H9 (cell line): ENCODE data around the gene CHD1. TPM values are rescaled to one million over a fixed set of nuclear protein-coding genes. Genes with fewer than 3 reads are reported as not detected.

ENCODE experiments used
- DNase-seq: peaks from one replicate; pipeline ENCODE4 v3.0.0-alpha.2; 2017
- H2AFZ ChIP-seq: one replicate; pipeline ENCODE4 v1.6.1; 2013; ENCODE audit warnings: mild to moderate bottlenecking, low read length, control low read depth, moderate library complexity
- H2AK5ac ChIP-seq: 2 replicates; pipeline ENCODE4 v1.6.1; 2013; ENCODE audit warnings: low read length, control low read depth, mixed read lengths; ENCODE audit not compliant: insufficient read length
- H2BK120ac ChIP-seq: one replicate; pipeline ENCODE4 v1.6.1; 2013; ENCODE audit warnings: low read depth, mild to moderate bottlenecking, low read length, control low read depth, inconsistent platforms; ENCODE audit not compliant: poor library complexity, severe bottlenecking
- H2BK12ac ChIP-seq: 2 replicates; pipeline ENCODE4 v1.6.1; 2013; ENCODE audit warnings: low read length, control low read depth, mixed read lengths, low read depth; ENCODE audit not compliant: insufficient read length
- H2BK15ac ChIP-seq: 2 replicates; pipeline ENCODE4 v1.6.1; 2013; ENCODE audit warnings: low read depth, low read length, control low read depth
- H2BK20ac ChIP-seq: one replicate; pipeline ENCODE4 v1.6.1; 2013; ENCODE audit warnings: low read depth, mild to moderate bottlenecking, low read length, control low read depth, inconsistent platforms; ENCODE audit not compliant: poor library complexity, severe bottlenecking
- H2BK5ac ChIP-seq: 2 replicates; pipeline ENCODE4 v1.6.1; 2013; ENCODE audit warnings: low read length, control low read depth, mixed read lengths; ENCODE audit not compliant: insufficient read length
- H3K14ac ChIP-seq: 2 replicates; pipeline ENCODE4 v1.6.1; 2013; ENCODE audit warnings: low read length, control low read depth; ENCODE audit not compliant: insufficient read depth
- H3K18ac ChIP-seq: 2 replicates; pipeline ENCODE4 v1.6.1; 2013; ENCODE audit warnings: low read depth, mild to moderate bottlenecking, mixed read lengths, low read length, control low read depth; ENCODE audit not compliant: insufficient read length
- H3K23ac ChIP-seq: 2 replicates; pipeline ENCODE4 v1.6.1; 2013; ENCODE audit warnings: low read length, control low read depth, mixed read lengths, low read depth; ENCODE audit not compliant: insufficient read length
- H3K23me2 ChIP-seq: 2 replicates; pipeline ENCODE4 v1.6.1; 2013; ENCODE audit warnings: low read depth, mild to moderate bottlenecking, mixed read lengths, low read length, control low read depth; ENCODE audit not compliant: insufficient read length, poor library complexity, severe bottlenecking
- H3K27ac ChIP-seq: 2 replicates; pipeline ENCODE4 v1.5.1; 2013; ENCODE audit warnings: low read length, control low read depth, mixed read lengths, low read depth; ENCODE audit not compliant: insufficient read length
- H3K27me3 ChIP-seq: 2 replicates; pipeline ENCODE4 v1.6.1; 2013; ENCODE audit warnings: low read length, control low read depth, inconsistent platforms; ENCODE audit not compliant: insufficient read depth
- H3K4ac ChIP-seq: 2 replicates; pipeline ENCODE4 v1.6.1; 2013; ENCODE audit warnings: low read depth, mild to moderate bottlenecking, control low read depth, inconsistent platforms, low read length, moderate library complexity
- H3K4me1 ChIP-seq: 2 replicates; pipeline ENCODE4 v1.6.1; 2013; ENCODE audit warnings: low read length, control low read depth, inconsistent platforms; ENCODE audit not compliant: insufficient read depth
- H3K4me2 ChIP-seq: 2 replicates; pipeline ENCODE4 v1.6.1; 2013; ENCODE audit warnings: low read length, control low read depth, mixed read lengths; ENCODE audit not compliant: insufficient read length, insufficient read depth
- H3K56ac ChIP-seq: 2 replicates; pipeline ENCODE4 v1.6.1; 2013; ENCODE audit warnings: low read depth, mild to moderate bottlenecking, mixed read lengths, low read length, control low read depth; ENCODE audit not compliant: insufficient read length
- H3K79me1 ChIP-seq: 2 replicates; pipeline ENCODE4 v1.6.1; 2013; ENCODE audit warnings: low read depth, mild to moderate bottlenecking, moderate library complexity, low read length, control low read depth, inconsistent platforms; ENCODE audit not compliant: insufficient read depth, poor library complexity, severe bottlenecking
- H3K79me2 ChIP-seq: 2 replicates; pipeline ENCODE4 v1.6.1; 2013; ENCODE audit warnings: low read length, control low read depth, inconsistent platforms; ENCODE audit not compliant: insufficient read depth
- H3K9ac ChIP-seq: 2 replicates; pipeline ENCODE4 v1.6.1; 2013; ENCODE audit warnings: low read length, control low read depth, mixed read lengths; ENCODE audit not compliant: insufficient read length; ENCODE audit errors: extremely low read depth
- H3K9me3 ChIP-seq: one replicate; pipeline ENCODE4 v1.6.1; 2013; ENCODE audit warnings: low read depth, low read length, inconsistent platforms; ENCODE audit not compliant: control insufficient read depth
- H3T11ph ChIP-seq: one replicate; pipeline ENCODE4 v1.6.1; 2013; ENCODE audit warnings: mild to moderate bottlenecking, low read length, control low read depth, inconsistent platforms
- H4K20me1 ChIP-seq: one replicate; pipeline ENCODE4 v1.6.1; 2013; ENCODE audit not compliant: control insufficient read depth, insufficient read length, insufficient read depth
- H4K5ac ChIP-seq: 2 replicates; pipeline ENCODE4 v1.6.1; 2013; ENCODE audit warnings: low read depth, mild to moderate bottlenecking, mixed read lengths, low read length, control low read depth; ENCODE audit not compliant: insufficient read length
- H4K8ac ChIP-seq: replicated peaks from 2 replicates; pipeline ENCODE4 v1.6.1; 2013; ENCODE audit warnings: low read length, control low read depth, mixed read lengths, low read depth; ENCODE audit not compliant: insufficient read length
- H4K91ac ChIP-seq: 2 replicates; pipeline ENCODE4 v1.6.1; 2013; ENCODE audit warnings: low read depth, mild to moderate bottlenecking, moderate library complexity, mixed read lengths, low read length, control low read depth; ENCODE audit not compliant: insufficient read length
- H3K27ac Mint-ChIP-seq, 3 experiments: 2 replicates in 2 of 3; 3 replicates in 1 of 3; pipeline ENCODE4 v1.8.0; 2020 to 2021; ENCODE audit warnings: mixed read lengths in 3 of 3, mild to moderate bottlenecking in 1 of 3, moderate library complexity in 1 of 3
- H3K27me3 Mint-ChIP-seq: 2 replicates; pipeline ENCODE4 v1.8.0; 2021; ENCODE audit warnings: low read depth, mild to moderate bottlenecking, moderate library complexity, mixed read lengths
- H3K36me3 Mint-ChIP-seq, 3 experiments: 2 replicates in 2 of 3; 3 replicates in 1 of 3; pipeline ENCODE4 v1.8.0; 2020 to 2021; ENCODE audit warnings: low read depth in 3 of 3, mixed read lengths in 3 of 3; ENCODE audit not compliant: insufficient read depth in 1 of 3
- H3K4me1 Mint-ChIP-seq, 2 experiments: 2 replicates each; pipeline ENCODE4 v1.8.0; 2020; ENCODE audit warnings: mixed read lengths in 2 of 2
- H3K4me3 Mint-ChIP-seq, 2 experiments: 2 replicates in 1 of 2; 3 replicates in 1 of 2; pipeline ENCODE4 v1.8.0; 2020 to 2021; ENCODE audit warnings: mild to moderate bottlenecking in 2 of 2, mixed read lengths in 2 of 2, moderate library complexity in 1 of 2
- H3K9me3 Mint-ChIP-seq, 2 experiments: 2 replicates in 1 of 2; 3 replicates in 1 of 2; pipeline ENCODE4 v1.8.0; 2020; ENCODE audit warnings: mild to moderate bottlenecking in 2 of 2, mixed read lengths in 2 of 2, moderate library complexity in 1 of 2
- CTCF ChIP-seq: fragments of 200-600 bp; sonication (generic); conservative IDR thresholded peaks from 3 replicates; pipeline ENCODE4 v1.8.0; 2021; ENCODE audit warnings: antibody characterized with exemption, mild to moderate bottlenecking
- WGBS: extraction: QIAGEN DNeasy Blood & Tissue Kit; methylation state at CpG from one replicate; pipeline ENCODE4 v1.1.7; 2013; ENCODE audit warnings: missing lambda C conversion rate, low lambda C conversion rate, mixed read lengths; ENCODE audit not compliant: insufficient read length; ENCODE audit errors: extremely low coverage; 5-methylcytosine and 5-hydroxymethylcytosine counted together
- total RNA-seq: library from RNA; stranded (reverse); gene quantifications from 2 replicates; pipeline ENCODE4 v1.2.1, GENCODE V29; 2021

Gene CHD1
- total RNA-seq, 1 experiment from 2014 or later = 62.7 TPM

GRCh38 chr5:98865690-98866089, 63.1 kb downstream of the CHD1 start:
- H3K23ac ChIP-seq = no peak overlapping the region
- no peak overlapping the region for H2BK120ac ChIP-seq
- no peak overlapping the region for H3K27ac ChIP-seq
- no peaks in the 10 kb centered on the region for H3K4me1 ChIP-seq
- no peak overlapping the region for H3K9ac ChIP-seq
- H3K27me3 ChIP-seq = no peaks in the 10 kb centered on the region
- H2AK5ac ChIP-seq = no peak overlapping the region
- H4K5ac ChIP-seq = no peak overlapping the region
- H3K79me2 ChIP-seq = no peaks in the 10 kb centered on the region
- no peak overlapping the region for H2BK15ac ChIP-seq
- H3K23me2 ChIP-seq = no peaks in the 10 kb centered on the region
- Mint-ChIP-seq H3K9me3 (no peaks in the 10 kb centered on the region), H3K4me3 (no peak overlapping the region), H3K36me3 (peaks cover 29 to 67% (median 58%) of the 10 kb centered on the region in 3 experiments; a peak in 6 of 7 replicates), H3K4me1 (no peaks in the 10 kb centered on the region), H3K27me3 (no peaks in the 10 kb centered on the region), H3K27ac (no peak overlapping the region)
- H2BK20ac ChIP-seq = no peak overlapping the region
- no peak overlapping the region for H2BK12ac ChIP-seq
- H3K9me3 ChIP-seq = no peaks in the 10 kb centered on the region
- no peak overlapping the region for H4K8ac ChIP-seq
- H2BK5ac ChIP-seq = no peak overlapping the region
- WGBS = no CpG with 5 or more reads among the region's 2 CpGs
- no peak overlapping the region for H3K18ac ChIP-seq
- no peak overlapping the region for H3K4ac ChIP-seq
- no peaks in the 10 kb centered on the region for H4K20me1 ChIP-seq
- no peak for DNase-seq
- H3K4me2 ChIP-seq = no peak overlapping the region
- H2AFZ ChIP-seq = no peak overlapping the region
- H3K14ac ChIP-seq = no peak overlapping the region
- TF ChIP-seq CTCF = no peak
- no peaks in the 10 kb centered on the region for H3K79me1 ChIP-seq
- no peak overlapping the region for H3K56ac ChIP-seq
- no peak overlapping the region for H4K91ac ChIP-seq
- no peak overlapping the region for H3T11ph ChIP-seq
